GM21423 (cell line): ENCODE data around the gene CADM1.

Experiments used
- ATAC-seq: cut with Tn5 transposase; IDR thresholded peaks from one replicate; pipeline ENCODE4 v1.9.1; 2021; ENCODE audit warnings: mild to moderate bottlenecking, moderate library complexity; ENCODE audit not compliant: unreplicated experiment

The CADM1 gene

DNA sequence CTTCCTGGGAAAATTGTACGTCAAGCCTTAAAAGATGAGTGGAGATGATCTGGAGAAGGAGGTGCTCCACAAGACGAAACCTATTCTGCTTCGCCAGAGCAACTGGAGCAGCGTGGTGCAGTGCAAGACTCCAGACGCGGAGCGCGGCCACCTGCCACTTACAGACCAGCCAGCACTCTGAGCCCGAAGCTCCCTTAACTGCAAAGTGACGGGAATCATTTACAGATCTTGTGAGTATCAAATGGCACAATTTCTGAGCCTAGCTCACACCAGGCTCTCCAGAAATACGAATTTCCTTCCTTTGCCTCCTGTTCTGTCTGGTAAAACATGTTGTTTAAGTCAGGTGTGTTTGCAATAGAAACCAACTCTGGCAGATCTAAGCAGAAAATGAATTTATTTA, 369.3 kb downstream of the CADM1 start:
- no peak for ATAC-seq

GRCh38 chr11:115133475-115134209, 370.6 kb downstream of the CADM1 start:
- ATAC-seq, result no peak

- ATAC-seq, result no peak
Observed at GRCh38 chr11:115132436-115133228, 371.6 kb downstream of the CADM1 start.

DNA sequence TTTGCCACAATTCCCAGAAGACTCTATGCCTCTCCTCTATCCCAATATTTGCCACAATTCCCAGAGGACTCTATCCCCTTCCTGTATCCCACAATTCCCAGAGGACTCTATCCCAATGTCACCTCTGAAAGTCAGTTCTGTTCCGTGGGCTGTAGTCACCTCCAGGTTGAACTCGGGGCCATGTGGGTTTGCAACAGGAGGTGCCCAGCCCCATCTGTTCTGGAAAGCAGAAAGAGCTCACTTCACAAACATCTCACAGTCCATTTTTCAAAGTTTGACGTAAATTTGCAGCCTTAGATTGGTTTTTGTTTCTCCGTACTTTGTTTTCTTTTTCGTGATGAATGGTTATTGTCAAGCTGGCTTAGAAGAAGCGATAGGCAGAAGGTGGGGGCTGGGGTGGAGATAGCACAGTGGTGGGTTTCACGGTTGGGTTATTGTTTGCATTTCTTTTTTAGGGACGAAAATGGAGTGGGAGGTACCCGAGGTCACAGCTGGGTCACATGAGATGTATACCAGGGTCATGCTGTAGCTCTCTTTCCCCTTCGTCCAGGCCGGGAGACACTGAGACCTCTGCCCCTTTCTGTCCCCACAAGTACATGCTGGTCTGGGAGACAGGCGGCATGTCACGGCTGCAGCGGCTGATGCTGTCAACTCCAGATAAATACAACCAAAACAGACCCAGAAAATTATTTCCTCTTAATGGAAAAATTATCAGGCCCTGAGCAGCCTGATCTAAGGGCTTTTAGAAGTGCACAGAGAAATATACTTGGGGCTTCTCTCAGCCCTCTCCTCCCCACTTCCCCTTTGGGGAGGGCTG, 374.5 kb downstream of the CADM1 start:
- no peak for ATAC-seq

GRCh38 chr11:115128226-115128625, 376.0 kb downstream of the CADM1 start:
- ATAC-seq, result no peak

DNA sequence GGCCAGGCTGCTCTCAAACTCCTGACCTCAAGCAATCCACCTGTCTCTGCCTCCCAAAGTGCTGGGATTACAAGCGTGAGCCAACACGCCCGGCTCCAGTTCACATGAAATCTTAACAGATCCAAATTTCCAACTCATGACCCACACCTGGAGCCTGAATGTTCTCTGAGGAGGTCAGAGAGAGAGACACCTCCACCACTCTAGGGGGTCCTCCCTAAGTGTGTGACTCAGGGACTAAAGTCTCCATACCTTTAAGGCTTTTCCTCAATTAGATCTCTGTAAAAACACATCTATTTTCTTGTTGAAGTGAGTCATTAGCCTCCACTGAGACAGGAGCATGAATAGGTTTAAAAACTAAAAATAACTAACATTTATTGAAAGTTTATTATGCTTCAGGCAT, 376.4 kb downstream of the CADM1 start:
- ATAC-seq, result no peak

GRCh38 chr11:115126515-115127208, 377.6 kb downstream of the CADM1 start:
- peak; percentile 70 for ATAC-seq

- peak; percentile 22 for ATAC-seq
Observed at GRCh38 chr11:115126092-115126491, 378.1 kb downstream of the CADM1 start.

DNA sequence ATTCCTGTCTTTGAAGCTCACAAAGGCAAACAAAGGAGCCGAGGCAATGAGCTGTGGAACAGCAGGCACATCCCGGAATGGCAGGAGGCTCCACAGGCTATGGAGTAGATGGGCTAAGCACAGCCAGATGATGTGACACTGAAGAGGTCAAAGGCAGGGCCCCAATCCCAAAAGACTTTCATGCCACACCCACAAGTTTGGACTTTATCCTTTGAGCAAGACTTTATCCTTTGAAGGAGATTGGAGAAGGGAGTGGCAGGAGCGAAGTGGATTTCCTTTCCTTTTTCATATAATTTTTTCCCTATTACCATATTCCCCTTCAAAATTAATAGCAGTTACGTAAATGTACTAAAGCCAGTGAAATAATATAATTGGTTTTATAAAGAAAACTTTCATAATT, 379.4 kb downstream of the CADM1 start:
- ATAC-seq, result no peak

- ATAC-seq, result no peak
Observed at GRCh38 chr11:115123641-115124040, 380.6 kb downstream of the CADM1 start.

GRCh38 chr11:115122274-115122673, 381.9 kb downstream of the CADM1 start:
- ATAC-seq, result no peak
